Cardiac muscle cell (in vitro differentiated cells and primary cell): ENCODE results near the gene MRTFB. TPM values are rescaled to one million over a fixed set of nuclear protein-coding genes. Genes with fewer than 3 reads are reported as not detected.
A peak's percentile ranks its signal among the peaks of the same experiment; 100 is the strongest.
"Not testable (repeated sequence)": the region's sequence is repeated elsewhere in the genome, so short reads cannot be mapped to it uniquely, and the experiment has no call there.

Experiments used
- DNase-seq, 2 donors: peaks; one replicate each; pipeline versions ENCODE4 v3.0.0 to v3.0.0-alpha.2; 2010 to 2017; ENCODE audit warnings: low read depth in 1 of 2, low spot score in 1 of 2
- H3K27ac ChIP-seq: fragments of 200-600 bp; sonication (generic); 2 replicates; pipeline ENCODE4 v1.5.1; 2016
- H3K27me3 ChIP-seq: fragments of 200-600 bp; sonication (generic); 2 replicates; pipeline ENCODE4 v1.6.0; 2016; ENCODE audit warnings: control low read depth
- H3K36me3 ChIP-seq: fragments of 200-600 bp; sonication (generic); 2 replicates; pipeline ENCODE4 v1.5.1; 2016; ENCODE audit warnings: control low read depth
- H3K4me1 ChIP-seq: fragments of 200-600 bp; sonication (generic); 2 replicates; pipeline ENCODE4 v1.8.1; 2017; ENCODE audit warnings: low read depth, mild to moderate bottlenecking, mixed run types
- H3K4me3 ChIP-seq: fragments of 200-600 bp; sonication (generic); 2 replicates; pipeline ENCODE4 v1.5.1; 2016; ENCODE audit warnings: mild to moderate bottlenecking
- H3K9me3 ChIP-seq: fragments of 200-600 bp; sonication (generic); 2 replicates; pipeline ENCODE4 v1.5.1; 2017; ENCODE audit warnings: low read depth, mild to moderate bottlenecking, control low read depth
- polyA plus RNA-seq: library from polyadenylated mRNA; unstranded; fragments of >200 nt; fragmentation: Nextera tagmentation; extraction: Ambion mirVana; gene quantifications from 2 replicates; pipeline ENCODE4 v1.2.1, GENCODE V29; 2016
- total RNA-seq: library from RNA; depleted of rRNA; stranded (reverse); fragments of >200 nt; gene quantifications from 2 replicates; pipeline ENCODE4 v1.2.3, GENCODE V29; 2016
- TF ChIP-seq, protein P1 (sequence below): IDR thresholded peaks from 2 replicates; pipeline ENCODE4 v1.5.1; 2012; ENCODE audit warnings: low read depth, mild to moderate bottlenecking, low read length

The MRTFB gene
- total and polyA plus RNA-seq, 2 experiments from 2014 or later = 9.4 to 27.9 TPM

DNA sequence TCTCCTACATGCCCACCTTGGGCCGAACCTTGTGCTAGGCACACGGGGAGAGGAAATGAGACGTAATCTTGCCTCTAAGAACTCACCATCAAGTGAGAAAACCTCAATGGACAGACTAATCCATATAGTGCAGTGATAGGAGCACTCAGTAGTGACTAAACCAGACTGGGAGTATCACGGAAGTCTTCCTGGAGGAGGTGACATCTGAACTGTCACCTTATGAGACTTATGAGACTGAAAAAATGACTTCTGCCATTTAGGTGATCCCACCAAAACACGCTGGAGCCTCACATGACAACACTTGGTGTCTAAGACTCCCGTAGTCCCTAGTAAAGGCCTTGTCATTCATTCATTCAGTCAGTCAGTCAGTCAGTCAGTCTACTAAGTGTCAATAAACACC, 27.3 kb upstream of the MRTFB start:
- TF ChIP-seq, protein P1, sequence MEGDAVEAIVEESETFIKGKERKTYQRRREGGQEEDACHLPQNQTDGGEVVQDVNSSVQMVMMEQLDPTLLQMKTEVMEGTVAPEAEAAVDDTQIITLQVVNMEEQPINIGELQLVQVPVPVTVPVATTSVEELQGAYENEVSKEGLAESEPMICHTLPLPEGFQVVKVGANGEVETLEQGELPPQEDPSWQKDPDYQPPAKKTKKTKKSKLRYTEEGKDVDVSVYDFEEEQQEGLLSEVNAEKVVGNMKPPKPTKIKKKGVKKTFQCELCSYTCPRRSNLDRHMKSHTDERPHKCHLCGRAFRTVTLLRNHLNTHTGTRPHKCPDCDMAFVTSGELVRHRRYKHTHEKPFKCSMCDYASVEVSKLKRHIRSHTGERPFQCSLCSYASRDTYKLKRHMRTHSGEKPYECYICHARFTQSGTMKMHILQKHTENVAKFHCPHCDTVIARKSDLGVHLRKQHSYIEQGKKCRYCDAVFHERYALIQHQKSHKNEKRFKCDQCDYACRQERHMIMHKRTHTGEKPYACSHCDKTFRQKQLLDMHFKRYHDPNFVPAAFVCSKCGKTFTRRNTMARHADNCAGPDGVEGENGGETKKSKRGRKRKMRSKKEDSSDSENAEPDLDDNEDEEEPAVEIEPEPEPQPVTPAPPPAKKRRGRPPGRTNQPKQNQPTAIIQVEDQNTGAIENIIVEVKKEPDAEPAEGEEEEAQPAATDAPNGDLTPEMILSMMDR = no peak
- Histone ChIP-seq H3K4me3 (no peak overlapping the region), H3K36me3 (no peaks in the 10 kb centered on the region), H3K4me1 (no peaks in the 10 kb centered on the region), H3K9me3 (no peaks in the 10 kb centered on the region), H3K27me3 (no peaks in the 10 kb centered on the region), H3K27ac (no peak overlapping the region)
- no peak for DNase-seq

GRCh38 chr16:14047121-14047859, 23.8 kb upstream of the MRTFB start:
- H3K27ac ChIP-seq, H3K4me3 ChIP-seq, H3K4me1 ChIP-seq, H3K9me3 ChIP-seq, H3K36me3 ChIP-seq, H3K27me3 ChIP-seq: not testable (repeated sequence)
- peak in 1 of 2 donors; percentile 16 for DNase-seq

DNA sequence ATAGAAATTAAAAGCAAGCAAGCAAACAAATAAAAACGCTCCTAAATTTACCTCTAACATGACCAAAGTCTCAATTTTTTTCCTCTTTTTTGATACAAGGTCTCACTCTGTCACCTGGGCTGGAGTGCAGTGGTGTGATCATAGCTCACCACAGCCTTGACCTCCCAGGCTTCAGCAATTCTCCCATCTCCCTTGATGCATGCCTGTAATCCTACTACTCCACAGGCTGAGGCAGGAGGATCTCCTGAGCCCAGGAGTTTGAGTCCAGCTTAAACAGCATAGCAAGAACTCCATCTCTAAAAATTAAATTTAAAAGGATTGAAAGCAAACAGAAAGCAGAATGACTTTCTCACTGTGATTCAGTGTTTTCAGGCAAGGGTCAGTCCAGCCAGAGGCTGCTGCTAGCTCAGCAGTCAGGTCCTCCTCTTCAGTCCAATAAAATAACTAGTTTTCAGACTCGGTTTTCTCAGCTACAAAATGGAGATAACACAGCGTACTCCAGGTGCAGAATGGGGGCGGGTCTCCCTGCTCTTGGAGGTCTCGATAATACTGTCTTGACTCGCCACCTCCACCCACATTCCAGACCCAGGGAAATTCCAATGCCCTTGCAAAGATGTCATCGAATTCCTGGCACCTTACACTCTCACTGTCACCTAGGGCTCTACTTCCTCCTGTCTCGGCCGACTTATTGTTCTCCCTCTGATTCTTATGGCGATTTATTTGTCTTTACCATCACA, 20.7 kb upstream of the MRTFB start:
- Histone ChIP-seq H3K27ac (no peak overlapping the region), H3K9me3 (no peaks in the 10 kb centered on the region), H3K36me3 (no peaks in the 10 kb centered on the region), H3K27me3 (no peaks in the 10 kb centered on the region), H3K4me1 (no peaks in the 10 kb centered on the region), H3K4me3 (no peak overlapping the region)
- peak in 1 of 2 donors; percentile 6 for DNase-seq
- TF ChIP-seq, protein P1 = no peak

DNA sequence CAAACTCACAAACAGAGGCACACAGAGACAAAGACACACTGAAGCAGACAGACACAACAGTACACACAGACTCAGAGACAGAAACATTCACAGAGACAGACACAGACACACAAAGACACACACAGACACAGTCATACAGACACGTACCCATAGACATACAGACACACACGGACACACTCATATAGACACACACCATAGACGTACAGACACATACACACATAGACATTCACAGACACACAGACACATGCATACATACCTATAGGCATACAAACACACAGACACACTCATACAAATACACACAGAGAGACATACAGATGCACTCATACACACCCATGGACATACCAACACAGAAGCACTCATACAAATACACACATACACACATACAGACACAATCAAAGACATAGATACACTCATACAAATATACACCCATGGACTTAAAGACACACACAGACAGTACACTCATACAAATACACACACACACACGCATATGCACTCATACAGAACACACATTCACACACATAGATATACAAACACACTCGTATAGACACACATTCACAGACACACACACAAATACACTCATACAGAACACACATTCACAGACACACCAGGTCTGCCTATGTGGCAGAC, 19.9 kb upstream of the MRTFB start:
- no peak for DNase-seq
- H3K27me3 ChIP-seq = no peaks in the 10 kb centered on the region
- H3K9me3 ChIP-seq = no peaks in the 10 kb centered on the region
- TF ChIP-seq, protein P1 = no peak
- no peaks in the 10 kb centered on the region for H3K4me1 ChIP-seq
- no peak overlapping the region for H3K4me3 ChIP-seq
- H3K36me3 ChIP-seq = no peaks in the 10 kb centered on the region
- H3K27ac ChIP-seq = no peak overlapping the region

- H3K27me3 ChIP-seq = no peaks in the 10 kb centered on the region
- TF ChIP-seq, protein P1 = no peak
- DNase-seq = peak in 1 of 2 donors; percentile 91
- no peak overlapping the region for H3K4me3 ChIP-seq
- no peak overlapping the region for H3K27ac ChIP-seq
- no peaks in the 10 kb centered on the region for H3K9me3 ChIP-seq
- H3K36me3 ChIP-seq = no peaks in the 10 kb centered on the region
- H3K4me1 ChIP-seq = no peaks in the 10 kb centered on the region
Observed at GRCh38 chr16:14056970-14057369, 14.1 kb upstream of the MRTFB start.
